LoVo (cell line): Measurements from ENCODE around the gene SEC22C.
"Not testable (repeated sequence)": the region's sequence is repeated elsewhere in the genome, so short reads cannot be mapped to it uniquely, and the experiment has no call there.

Experiments used
- DNase-seq: peaks from one replicate; pipeline ENCODE4 v3.0.0-alpha.2; 2016; ENCODE audit warnings: low spot score

The SEC22C gene

GRCh38 chr3:42581400-42581708, 413 bp downstream of the SEC22C start:
- DNase-seq = no peak

DNA sequence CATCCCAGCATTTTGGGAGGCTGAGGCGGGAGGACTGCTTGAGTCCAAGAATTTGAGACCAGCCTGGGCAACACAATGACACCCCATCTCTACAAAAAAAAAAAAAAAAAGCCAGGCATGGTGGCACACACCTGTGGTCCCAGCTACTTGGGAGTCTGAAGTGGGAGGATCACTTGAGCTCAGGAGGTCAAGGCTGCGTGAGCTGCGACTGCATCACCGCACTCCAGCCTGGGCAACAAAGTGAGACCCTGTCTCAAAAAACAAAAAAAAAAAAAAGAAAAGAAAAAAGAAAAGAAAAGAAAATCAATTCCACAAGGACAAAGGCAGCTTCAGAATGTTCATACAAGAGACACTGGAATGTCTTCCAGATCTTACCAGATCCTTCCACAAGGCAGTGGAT, 2.4 kb downstream of the SEC22C start:
- not testable (repeated sequence) for DNase-seq

- no peak for DNase-seq
Measured at GRCh38 chr3:42578054-42578453, 3.7 kb downstream of the SEC22C start.

- no peak for DNase-seq
Measured at GRCh38 chr3:42575137-42575741, 6.5 kb downstream of the SEC22C start.

GRCh38 chr3:42572278-42572677, 9.5 kb downstream of the SEC22C start:
- DNase-seq = peak; percentile 25

DNA sequence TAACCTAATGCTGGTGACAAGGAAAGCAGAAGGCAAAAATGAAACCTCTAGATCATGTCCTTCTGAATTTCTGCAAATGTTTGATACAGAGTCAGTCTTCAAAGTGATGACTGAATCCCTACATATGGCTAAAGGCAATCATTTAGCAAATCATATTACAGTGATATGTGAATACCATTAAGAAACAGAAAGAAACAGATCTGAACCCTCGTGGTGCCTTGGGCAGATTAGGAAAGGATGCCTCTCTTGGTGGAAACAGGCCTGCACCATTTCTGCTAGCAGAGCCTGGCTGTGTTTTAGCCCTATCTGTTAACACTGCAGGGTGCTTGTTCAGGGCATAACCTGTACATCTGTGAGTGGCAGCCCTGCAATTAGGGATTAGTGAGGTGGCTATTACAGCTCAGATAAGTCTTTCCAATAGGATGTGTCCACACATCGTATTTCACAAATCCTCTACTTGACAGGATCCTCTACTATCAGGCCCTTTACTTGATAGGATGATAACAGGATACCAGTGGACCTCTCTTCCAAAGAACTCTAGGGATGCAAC, 12.1 kb downstream of the SEC22C start:
- DNase-seq = no peak

GRCh38 chr3:42562047-42562907, 19.5 kb downstream of the SEC22C start:
- no peak for DNase-seq

GRCh38 chr3:42557854-42558253, 23.9 kb downstream of the SEC22C start:
- DNase-seq = no peak

DNA sequence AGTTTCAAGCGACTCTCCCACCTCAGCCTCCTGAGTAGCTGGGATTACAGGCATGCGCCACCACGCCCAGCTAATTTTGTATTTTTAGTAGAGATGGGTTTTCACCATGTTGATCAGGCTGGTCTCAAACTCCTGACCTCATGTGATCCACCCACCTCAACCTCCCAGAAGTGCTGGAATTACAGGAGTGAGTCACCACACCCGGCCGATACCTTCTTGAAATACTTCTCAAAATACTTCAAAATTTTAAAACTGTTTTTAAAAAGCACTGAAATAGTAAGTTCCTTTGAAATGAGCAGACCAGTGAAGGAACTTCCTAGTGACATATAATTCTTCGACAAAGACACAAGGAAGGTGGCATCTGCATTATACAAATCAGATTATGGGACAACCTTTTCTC, 24.9 kb downstream of the SEC22C start:
- not testable (repeated sequence) for DNase-seq

DNA sequence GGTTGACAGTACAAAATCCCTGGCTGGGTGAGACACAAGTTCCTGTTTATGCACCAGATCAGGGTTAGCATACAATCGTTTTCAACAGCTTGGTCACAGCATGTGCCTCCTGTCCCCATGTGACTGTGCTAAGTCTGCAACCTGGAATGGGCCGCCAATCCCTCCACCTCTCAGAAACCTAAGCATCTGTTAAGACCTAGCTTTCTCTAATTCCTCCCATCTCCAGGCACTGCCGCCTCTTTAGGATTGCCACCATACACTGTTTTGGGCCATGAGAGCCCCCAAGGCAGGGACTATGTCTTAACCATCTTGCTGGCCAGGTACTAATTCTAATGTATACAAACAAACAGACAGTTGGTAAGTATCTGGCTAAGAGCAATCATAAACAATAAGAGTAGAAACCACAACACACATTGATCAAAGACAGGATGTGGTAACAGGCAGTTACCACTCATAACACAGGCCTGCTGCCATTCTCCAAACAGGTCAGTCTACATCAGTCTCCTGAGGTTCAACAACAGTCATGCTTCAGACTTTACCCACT, 25.6 kb downstream of the SEC22C start:
- DNase-seq = no peak

GRCh38 chr3:42552830-42553229, 28.9 kb downstream of the SEC22C start:
- DNase-seq = no peak

- DNase-seq = no peak
Measured at GRCh38 chr3:42550250-42550649, 31.5 kb downstream of the SEC22C start.

- DNase-seq = no peak
Measured at GRCh38 chr3:42549131-42549530, 32.6 kb downstream of the SEC22C start.

- DNase-seq = peak; percentile 66
Measured at GRCh38 chr3:42547401-42547945, 34.3 kb downstream of the SEC22C start.

DNA sequence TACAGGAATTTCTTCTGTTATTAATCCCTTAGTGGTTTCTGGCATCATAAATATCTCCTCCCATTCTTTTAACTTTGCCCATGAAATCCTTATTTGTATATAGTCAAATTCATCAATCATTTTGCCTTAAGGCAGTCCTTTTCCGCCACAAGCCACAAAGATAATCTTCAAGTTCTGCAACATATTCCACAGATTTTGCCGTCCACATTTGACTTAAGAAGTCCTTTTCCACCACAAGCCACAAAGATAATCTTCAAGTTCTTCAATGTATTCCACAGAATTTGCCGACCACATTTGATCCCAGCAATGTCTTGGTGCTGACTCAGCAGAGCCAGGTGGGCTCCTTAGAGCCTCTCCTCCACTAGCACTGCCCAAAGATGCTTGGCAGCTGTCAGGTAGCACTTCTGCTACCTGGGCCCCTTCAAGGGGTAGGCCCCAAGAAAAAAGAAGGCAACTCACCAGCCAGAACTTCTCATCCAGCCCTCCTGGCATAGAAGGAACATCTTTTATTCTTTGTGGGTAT, 35.0 kb downstream of the SEC22C start:
- no peak for DNase-seq

- no peak for DNase-seq
Measured at GRCh38 chr3:42545284-42545900, 36.4 kb downstream of the SEC22C start.

DNA sequence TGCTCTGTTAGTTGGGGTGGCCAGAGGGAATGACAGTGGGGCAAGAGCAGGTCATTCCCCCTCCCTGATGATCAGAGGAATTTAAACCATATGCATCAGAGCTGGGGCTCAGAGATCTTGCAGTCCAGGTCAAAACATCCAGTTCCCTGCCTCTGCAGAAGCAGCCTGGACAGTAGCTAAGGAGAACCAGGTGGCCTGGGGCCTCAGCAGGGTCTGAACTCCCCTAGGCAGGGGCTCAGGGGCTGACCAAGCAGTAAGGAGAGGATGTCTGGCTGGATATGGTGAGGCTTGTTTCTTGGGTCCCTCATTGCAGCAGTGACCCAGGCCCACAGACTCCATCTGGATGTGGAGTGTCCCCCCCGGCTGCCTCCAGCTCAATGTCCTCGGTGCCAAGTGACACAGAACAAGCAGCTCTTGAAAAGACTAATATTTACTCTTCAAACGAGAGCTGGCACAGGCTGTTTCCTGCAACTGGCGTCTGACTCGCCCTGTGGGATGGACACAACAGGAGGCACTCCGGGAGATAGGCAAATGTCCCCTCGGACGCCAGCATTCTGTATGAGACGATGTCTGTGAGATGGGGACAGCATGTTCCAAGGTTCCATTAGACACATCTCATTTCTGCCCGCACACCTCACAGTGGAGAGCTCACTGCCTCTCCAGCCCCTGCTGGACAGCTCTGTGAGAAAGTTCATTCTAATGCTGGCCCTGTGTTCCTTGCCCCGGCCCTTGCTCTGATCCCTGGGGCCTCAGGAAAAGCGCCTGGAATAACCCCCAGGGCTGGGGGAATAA, 37.1 kb downstream of the SEC22C start:
- DNase-seq = no peak

DNA sequence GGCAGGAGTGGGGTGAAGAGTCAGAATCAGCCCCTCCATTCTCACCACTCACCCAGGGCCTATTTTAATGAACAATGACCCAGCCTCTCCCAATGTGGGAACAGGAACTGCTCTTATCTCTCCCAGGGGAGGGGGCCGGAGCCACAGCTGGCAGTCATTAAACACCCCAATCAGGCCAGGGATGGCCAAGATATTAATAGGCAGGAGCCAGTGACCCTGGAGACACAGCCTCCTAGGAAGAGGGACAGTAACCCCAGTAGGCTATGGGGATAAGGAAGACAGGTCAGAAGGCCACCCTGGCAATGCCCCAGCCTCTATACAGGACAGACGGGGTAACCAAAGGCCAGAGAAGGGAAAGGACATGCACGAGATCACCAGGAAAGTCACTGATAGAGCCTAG, 40.7 kb downstream of the SEC22C start:
- DNase-seq = no peak

- peak; percentile 70 for DNase-seq
Measured at GRCh38 chr3:42539871-42540714, 41.7 kb downstream of the SEC22C start.

DNA sequence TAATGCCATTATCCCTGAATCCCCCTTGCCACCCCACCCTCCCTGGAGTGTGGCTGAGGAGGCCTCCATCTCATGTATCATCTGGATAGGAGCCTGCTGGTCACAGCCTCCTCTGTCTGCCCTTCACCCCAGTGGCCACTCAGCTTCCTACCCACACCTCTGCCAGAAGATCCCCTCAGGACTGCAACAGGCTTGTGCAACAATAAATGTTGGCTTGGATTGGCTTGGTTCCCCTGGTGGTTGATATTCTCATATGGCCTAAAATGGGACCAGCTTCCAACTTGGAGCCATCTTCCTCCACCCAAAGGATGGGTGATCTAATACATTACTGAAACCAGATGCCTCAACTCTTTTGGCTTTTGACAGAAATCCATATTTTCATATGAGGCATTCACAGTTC, 44.4 kb downstream of the SEC22C start:
- DNase-seq = no peak
